K562 (cell line): Measurements from ENCODE around the gene NFATC2.

Source experiments
- C11orf30 ChIP-seq: fragments of 450-650 bp; IDR thresholded peaks from 2 replicates; pipeline ENCODE4 v1.6.1; 2016; ENCODE audit warnings: low read depth, mild to moderate bottlenecking
- GATAD2A ChIP-seq: fragments of 450-650 bp; IDR thresholded peaks from 2 replicates; pipeline ENCODE4 v1.6.1; 2017
- HDGF ChIP-seq: fragments of 450-650 bp; IDR thresholded peaks from 2 replicates; pipeline ENCODE4 v1.6.1; 2016
- NFIC ChIP-seq: fragments of 450-650 bp; IDR thresholded peaks from 2 replicates; pipeline ENCODE4 v1.6.1; 2017; ENCODE audit warnings: mild to moderate bottlenecking, inconsistent platforms
- TAF1 ChIP-seq: IDR thresholded peaks from 2 replicates; pipeline ENCODE4 v1.6.1; 2011; ENCODE audit warnings: mild to moderate bottlenecking, low read length, moderate library complexity; ENCODE audit not compliant: insufficient read depth, control insufficient read depth, severe bottlenecking; ENCODE audit errors: extremely low read depth
- ZFX ChIP-seq: sonication (generic); formaldehyde crosslinking; IDR thresholded peaks from 2 replicates; pipeline ENCODE4 v1.8.0; 2022; ENCODE audit warnings: mild to moderate bottlenecking, missing genetic modification reagents, moderate library complexity
- ZNF695 ChIP-seq: fragments of 450-650 bp; formaldehyde crosslinking; IDR thresholded peaks from 2 replicates; pipeline ENCODE4 v1.4.0; 2020; ENCODE audit warnings: mild to moderate bottlenecking, moderate library complexity

GRCh38 chr20:51461306-51461705, 81.2 kb downstream of the NFATC2 start:
- TF ChIP-seq HDGF (no peak), TAF1 (no peak), NFIC (no peak), GATAD2A (no peak), ZFX (no peak), ZNF695 (CRISPR knock-in tag) (no peak), C11orf30 (no peak)
